HT-29 (cell line): ENCODE data around the gene CARTPT. TPM values are rescaled to one million over a fixed set of nuclear protein-coding genes. Genes with fewer than 3 reads are reported as not detected.

ENCODE experiments used
- DNase-seq: peaks from one replicate; pipeline ENCODE4 v3.0.0-alpha.2; 2015; ENCODE audit warnings: low spot score
- total RNA-seq: library from RNA; depleted of rRNA; stranded (reverse); fragments of >200 nt; shearing (Covaris generic); gene quantifications from 2 replicates; pipeline ENCODE4 v1.2.3, GENCODE V29; 2014; rRNA removed

CARTPT gene
- total RNA-seq, 1 experiment from 2014 or later: not detected

DNA sequence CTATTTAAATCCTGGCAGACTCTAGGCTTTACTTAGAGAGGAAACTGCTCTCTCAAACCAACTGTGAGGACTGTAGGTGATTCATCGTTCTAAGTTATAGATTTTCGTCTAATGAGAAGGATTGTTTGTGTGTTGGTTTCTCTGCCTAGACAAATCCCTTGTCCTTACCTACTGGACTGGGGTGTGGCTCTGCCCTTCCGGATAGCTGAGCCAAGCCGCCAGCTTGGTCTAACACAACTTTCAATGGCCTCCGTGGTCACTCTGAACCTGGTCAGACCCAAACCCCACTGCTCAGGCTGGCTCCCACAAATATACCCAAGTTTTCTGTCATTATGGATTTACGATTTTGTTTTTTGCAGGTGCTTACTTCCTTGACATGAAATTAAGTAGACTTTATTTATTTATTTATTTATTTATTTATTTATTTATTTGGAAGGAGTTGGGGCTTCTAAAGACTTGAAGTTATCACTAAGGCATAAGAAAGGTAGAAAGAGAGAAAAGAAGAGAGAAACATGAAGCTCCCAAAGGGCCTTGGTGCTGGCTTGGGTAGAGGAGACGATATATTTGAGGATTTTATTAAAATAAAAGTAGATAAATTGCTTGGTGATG lies 19.0 kb downstream of the CARTPT start:
- no peak for DNase-seq

DNA sequence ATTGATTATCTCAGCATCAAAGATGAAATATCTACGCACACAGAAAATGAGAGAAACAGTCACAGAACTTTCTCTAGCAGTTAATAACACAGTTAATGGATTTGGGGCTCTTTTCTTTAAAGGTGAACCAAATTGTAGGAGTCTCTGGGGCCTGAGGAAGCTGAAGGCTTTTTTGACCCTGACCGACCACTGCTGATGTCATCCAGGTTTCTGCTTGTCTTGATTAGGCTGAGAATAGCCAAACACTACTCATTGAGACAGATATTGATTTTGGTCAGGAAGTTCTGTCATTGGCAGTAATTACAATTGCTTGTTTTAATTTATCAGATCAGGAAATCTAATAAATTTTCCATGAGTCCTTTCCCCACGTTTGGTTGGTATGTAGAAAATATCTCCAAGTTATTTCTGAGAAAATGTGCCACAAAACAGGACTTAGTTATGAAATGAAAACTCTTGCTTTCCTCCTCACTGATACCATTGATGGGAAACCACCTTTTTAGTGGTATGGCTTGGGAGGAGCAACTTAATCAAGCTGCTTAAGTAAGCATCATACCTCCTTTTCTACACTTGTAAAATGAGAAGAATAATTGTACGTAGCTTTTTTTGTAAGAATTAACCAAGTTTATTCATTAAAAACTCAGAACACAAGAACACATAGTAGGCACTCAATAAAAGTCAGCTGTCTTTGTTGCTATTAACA lies 19.7 kb downstream of the CARTPT start:
- DNase-seq: no peak

DNA sequence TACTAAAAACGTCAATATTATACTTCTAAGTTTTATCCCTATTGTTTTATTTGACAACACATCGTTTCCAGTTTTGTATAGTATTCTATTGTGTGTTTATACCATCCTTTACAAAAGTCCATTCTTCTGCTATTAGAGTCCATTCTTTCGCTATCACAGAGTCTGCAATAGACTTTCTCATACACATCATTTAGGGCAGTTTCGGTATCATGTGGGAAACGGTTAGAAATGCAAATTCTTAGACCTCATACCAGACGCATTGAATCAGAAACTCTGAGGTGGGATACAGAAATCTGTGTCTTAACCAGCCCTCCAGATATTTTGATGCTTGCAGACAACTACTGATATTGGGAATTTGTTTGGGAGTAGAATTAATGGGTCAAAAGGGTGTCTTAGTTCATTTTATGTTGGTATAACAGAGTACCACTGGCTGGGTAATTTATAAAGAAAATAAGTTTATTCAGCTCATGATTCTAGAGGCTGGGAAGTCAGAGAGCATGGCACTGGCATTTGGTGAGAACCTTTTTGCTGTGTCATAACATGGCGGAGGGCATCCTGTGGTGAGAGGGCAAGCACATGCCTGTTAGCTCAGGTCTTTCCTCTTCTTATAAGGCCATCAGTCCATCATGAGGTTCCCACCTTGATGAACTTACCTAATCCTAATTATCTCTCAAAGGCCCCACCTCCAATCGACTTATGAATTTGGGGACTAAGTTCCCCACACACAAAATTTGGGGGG lies 21.1 kb downstream of the CARTPT start:
- no peak for DNase-seq

DNA sequence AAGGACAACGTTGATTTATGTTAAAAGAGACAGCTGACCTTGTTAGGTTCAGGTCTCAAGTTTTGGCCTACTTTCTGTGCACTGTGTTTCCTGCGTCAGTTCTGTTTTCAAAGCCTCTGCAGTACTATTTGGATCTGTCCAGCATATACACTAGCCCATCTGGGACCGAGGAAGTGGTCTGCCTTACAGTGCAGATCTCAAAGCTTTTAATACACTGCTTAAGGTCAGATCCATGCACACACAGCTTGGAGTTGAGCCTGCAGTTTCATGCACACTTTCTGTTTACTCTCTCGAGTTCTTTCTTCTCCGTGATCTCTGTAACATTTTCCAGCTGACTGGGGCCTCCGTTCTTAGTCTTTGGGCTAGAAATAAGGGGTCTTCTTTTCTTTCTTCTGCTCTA lies 24.1 kb downstream of the CARTPT start:
- DNase-seq: no peak

DNA sequence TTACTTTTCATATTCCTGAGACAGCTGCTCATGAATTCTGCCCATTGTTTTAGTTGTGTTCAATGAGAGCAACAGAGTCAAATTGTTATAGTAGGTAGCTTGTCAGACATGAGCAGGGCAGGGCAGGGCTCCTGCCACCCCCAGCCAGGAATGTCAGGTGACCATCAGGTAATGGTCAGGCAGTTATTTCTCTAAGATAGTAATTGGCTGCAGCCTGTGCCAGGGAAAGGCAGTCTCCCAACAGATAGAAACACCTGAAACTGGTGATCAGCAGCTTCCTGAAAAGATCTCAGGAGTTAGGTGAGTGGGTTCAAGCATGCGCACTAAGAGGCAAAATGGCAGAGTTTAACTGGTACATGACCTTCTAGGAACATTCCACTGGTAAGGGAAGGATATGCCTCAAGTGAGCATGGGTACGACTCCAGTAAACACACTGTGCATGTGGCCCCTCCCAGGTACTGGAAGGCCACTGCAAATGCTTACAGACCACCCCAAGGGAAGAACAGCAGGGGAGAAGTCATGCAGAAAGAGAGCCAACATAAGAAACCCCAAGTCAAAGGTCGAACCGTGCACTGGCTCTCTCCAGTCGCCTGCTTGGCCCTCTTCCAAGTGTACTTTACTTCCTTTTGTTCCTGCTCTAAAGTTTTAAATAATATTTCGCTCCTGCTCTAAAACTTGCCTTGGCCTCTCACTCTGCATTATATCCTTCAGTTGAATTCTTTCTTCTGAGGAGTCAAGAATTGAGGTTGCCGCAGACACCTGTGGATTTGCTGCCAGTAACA lies 25.1 kb downstream of the CARTPT start:
- DNase-seq: peak; percentile 10

DNA sequence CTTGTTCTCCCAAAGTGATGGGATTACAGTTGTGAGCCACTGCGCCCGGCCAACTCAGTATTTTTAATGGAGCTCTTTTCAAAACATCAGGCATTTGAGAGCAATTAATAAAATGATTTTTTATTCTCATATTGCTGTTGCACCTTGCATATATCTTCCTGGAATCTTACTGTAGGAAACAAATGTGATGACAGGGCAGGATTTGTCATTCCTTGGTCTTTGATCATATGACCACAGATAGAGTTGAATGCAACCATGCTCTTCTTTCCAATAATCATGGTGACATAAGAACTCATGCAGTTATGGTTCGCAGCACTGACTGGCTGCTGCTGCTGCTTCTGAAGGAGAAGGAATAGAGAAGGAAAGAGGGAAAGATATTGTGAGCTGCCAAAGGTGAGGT lies 28.1 kb downstream of the CARTPT start:
- DNase-seq: no peak

DNA sequence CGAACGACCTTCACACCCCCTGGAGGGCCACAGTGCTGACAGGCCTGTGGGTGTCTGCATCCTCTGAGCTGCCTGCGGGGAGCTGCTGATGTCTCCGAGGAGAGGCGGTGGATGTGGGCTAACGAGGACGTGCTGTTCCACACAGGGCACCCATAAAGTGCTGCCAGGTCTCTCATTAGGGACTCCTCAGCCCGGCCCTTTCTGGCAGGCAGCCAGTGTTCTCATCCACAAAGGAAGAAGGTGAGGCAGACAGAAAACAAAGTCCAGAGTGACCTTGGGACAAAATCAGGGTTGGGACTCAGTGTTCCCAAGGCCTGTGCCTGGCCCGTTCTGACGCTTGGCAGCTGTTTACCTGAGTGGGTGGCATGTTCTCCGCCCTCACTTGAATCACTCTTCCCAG lies 29.3 kb downstream of the CARTPT start:
- DNase-seq: peak; percentile 14

DNA sequence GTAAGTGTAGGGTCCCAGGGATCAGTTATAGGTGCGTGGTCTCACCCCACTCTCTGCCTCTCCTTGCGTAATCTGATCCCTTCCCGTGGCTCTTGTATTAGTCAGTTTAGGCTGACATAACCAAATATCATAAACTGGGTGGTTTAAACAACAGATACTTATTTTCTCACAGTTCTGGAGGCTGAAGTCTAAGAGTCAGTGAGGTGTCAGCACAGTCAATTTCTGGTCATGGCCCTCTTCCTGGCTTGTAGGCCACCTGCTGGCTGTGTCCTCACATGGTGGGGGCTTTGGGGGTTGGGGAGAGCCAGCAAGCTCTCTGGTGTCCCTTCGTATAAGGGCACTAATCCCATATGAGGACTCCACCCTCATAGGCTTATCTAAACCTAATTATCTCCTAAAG lies 32.3 kb downstream of the CARTPT start:
- DNase-seq: no peak

DNA sequence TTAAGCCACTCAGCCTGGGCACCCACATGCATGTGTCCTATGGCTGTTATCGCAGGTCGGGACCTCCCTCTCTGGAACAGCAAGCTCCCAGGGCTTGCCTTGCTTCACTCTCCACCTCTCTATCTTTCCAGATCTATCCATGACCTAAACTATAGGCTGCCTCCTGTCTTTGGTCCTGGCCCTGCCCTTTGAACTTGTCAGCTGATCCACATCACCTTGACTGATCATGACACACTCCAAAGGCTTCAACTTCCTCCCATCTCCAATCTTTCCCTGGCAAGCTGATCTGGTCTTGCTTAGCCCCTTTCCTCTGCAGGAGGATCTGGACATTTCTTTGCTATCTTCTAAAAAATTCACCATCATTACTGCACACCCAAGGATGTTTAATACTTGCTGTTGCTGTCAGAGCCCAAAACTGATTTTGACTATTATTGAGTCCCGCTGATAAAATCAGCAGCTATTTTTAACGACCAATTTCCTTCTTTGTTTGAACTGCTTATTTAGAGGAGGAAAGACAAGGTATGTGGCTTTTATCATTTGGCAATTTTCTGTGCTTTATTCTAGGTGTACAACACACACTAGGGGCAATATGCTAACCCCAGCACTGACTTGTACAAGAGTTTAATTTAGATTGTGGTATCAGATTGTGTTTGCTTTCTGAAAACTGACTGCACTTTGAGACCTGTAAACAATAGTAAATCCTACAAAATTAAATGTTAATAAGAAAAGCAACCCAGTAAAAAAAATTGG lies 33.5 kb downstream of the CARTPT start:
- no peak for DNase-seq

DNA sequence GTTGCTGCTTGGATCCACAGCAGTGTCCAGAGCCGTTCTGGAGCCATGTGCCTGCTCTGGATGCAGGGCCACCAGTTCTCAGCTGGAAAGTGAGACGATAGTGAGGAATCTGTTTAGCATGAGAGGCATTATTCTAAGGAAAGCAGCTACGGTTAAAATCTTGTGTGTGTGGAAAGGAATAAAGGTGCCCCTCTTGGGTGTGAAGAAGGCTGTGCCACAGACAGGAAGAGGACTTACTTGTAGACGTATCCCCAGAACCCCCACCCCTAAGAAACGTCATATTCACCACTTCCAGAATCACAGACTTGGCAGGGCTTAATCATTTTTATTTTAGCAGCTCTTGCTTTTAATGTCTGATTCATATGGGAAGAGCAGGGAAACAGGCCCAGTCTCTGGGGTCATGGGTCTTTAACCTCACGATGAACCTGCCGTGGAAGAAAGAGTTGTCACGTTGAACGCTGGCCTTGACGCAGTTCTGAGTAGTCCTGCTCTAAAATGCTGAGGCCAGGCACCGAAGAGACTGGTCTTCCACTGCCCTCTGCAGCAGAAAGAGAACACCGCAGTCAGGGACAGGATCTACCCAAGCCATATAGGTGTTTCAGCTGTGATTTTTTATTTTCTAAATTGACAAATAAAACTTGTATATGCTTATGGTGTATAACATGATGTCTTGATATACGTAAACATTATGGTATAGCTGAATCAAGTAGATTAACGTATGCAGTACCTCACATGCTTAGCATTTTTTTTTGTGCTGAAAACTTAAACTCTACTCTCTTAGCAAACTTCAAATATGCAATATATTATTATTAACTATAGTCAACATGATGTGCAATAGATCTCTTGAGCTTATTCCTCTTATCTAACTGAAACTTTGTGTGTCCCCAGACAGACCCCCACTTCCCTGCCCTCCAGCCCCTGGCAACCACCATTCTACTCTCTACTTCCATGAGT lies 38.8 kb downstream of the CARTPT start:
- DNase-seq: peak; percentile 81

DNA sequence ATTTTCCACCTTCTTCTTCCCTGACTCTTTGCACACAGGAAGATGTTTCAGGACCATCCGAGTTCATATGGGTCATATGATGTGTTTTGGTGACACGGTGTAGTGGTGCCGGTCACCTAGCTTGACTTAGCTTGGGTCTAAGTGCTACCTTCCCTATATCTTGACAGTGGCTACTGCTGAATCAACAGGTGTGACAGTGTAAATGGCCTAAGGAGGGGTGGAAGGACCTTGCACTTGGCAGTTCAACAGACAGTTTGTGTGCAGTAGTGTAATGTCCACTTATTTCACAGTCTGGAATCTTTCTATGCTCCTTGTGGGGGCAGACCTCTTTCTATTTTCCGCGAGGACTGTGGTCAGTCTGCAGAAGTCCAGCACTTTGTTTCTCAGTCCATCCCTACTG lies 43.8 kb downstream of the CARTPT start:
- no peak for DNase-seq

DNA sequence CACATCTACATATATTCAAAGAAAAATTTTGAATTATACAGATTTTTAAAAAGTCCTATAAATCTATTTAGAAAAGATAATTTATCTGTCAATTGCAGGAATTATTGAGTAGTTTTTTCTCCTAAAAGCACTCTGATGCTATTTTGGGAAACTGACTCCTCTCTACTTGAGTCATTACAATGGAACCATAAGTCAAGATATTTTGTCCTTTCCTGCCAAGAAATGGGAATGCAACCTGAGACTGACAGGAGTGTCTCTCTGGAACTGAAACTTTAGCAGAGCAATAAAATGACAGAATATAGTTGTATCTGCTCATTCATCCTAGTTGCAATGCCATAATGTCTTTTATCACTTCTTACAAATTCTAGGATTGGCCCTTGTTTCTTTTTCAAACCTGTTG lies 48.6 kb downstream of the CARTPT start:
- DNase-seq: no peak

DNA sequence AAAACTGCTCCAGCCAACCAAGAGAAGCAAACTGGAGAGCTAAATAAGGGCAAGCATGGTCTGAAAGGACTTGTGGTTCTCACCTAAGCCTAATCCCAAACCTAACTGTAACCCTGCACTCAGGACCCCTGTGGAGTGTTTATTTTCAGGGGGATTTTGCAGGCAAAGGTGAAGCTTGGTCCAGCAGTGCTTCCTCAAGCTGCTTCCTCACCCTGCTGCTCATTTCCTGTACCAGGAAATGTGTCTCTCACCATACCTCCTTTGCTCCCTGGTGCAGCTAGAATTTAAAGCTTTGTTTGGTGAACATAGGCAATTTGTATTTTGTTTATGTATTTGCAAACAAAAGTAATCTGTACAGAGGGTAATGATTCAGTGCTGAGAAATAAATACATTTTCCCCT lies 50.2 kb downstream of the CARTPT start:
- no peak for DNase-seq

DNA sequence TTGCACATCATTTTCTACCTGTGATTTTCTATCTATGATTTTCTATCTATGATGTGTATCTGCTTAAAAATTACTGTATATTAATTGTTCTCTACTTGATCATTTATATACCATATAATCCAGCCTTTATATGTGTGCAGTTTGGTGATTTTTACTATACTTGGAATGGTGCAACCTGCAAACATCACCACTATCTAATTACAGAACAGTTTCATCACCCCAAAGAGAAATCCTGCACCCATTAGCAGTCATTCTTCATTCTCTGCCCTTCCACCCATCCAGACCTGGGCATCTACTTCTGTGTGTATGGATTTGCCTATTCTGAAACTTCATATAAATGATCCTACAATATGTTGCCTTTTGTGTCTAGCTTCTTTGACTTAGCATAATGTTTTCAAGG lies 51.3 kb downstream of the CARTPT start:
- no peak for DNase-seq

Other genes starting within 250 kb of the CARTPT start
- 55.8 and 56.1 TPM in 2 replicates for gene MCCC2, start 131.9 kb upstream of the CARTPT start, total RNA-seq